H1 (cell line): ENCODE measurements around the gene NDUFA3.

ENCODE experiments used
- CEBPB ChIP-seq: IDR thresholded peaks from 2 replicates; pipeline ENCODE4 v1.6.1; 2012; ENCODE audit warnings: low read depth, low read length
- EZH2 ChIP-seq: fragments of 200-600 bp; sonication (generic); IDR thresholded peaks from 2 replicates; pipeline ENCODE4 v1.7.1; 2012; ENCODE audit warnings: low read depth, mild to moderate bottlenecking, moderate library complexity, low read length, inconsistent platforms; ENCODE audit not compliant: severe bottlenecking
- GABPA ChIP-seq: IDR thresholded peaks from 2 replicates; pipeline ENCODE4 v1.6.1; 2011; ENCODE audit warnings: mild to moderate bottlenecking, low read length, moderate library complexity, borderline replicate concordance; ENCODE audit not compliant: insufficient read depth
- HDAC2 ChIP-seq, 2 experiments: fragments of 300-600 bp in 1 of 2; sonication (generic) in 1 of 2; IDR thresholded peaks; 2 replicates each; pipeline ENCODE4 v1.6.1; 2011 to 2012; ENCODE audit warnings: low read depth in 2 of 2, low read length in 2 of 2, mild to moderate bottlenecking in 2 of 2, moderate library complexity in 2 of 2, borderline replicate concordance in 1 of 2, inconsistent platforms in 1 of 2
- JUN ChIP-seq: IDR thresholded peaks from 2 replicates; pipeline ENCODE4 v1.6.1; 2011; ENCODE audit warnings: low read depth, mild to moderate bottlenecking, improper control_type of control experiment, low read length
- KDM5A ChIP-seq: fragments of 200-600 bp; IDR thresholded peaks from 2 replicates; pipeline ENCODE4 v1.7.1; 2012; ENCODE audit warnings: mild to moderate bottlenecking, low read length, inconsistent platforms, mixed read lengths
- POLR2A ChIP-seq, 2 experiments: IDR thresholded peaks; 1 replicate in 1 of 2; 2 replicates in 1 of 2; pipeline ENCODE4 v1.6.1; 2011; ENCODE audit warnings: low read depth in 2 of 2, low read length in 2 of 2, mild to moderate bottlenecking in 2 of 2; ENCODE audit errors: control extremely low read depth in 1 of 2
- RNF2 ChIP-seq: fragments of 200-900, 300-1000 bp; sonication (generic); IDR thresholded peaks from 2 replicates; pipeline ENCODE4 v1.7.1; 2016; ENCODE audit warnings: borderline replicate concordance, low read depth, mild to moderate bottlenecking, antibody characterized with exemption, low read length; ENCODE audit not compliant: poor library complexity, severe bottlenecking; ENCODE audit errors: missing control alignments
- SP2 ChIP-seq: IDR thresholded peaks from 2 replicates; pipeline ENCODE4 v1.6.1; 2012; ENCODE audit warnings: mild to moderate bottlenecking, low read length, inconsistent platforms
- TF ChIP-seq, protein P1 (sequence below), 3 experiments: IDR thresholded peaks; 1 replicate in 2 of 3; 2 replicates in 1 of 3; pipeline versions ENCODE4 v1.5.1 to v1.6.1; 2011; ENCODE audit warnings: low read length in 3 of 3, mild to moderate bottlenecking in 3 of 3, inconsistent platforms in 2 of 3, low read depth in 1 of 3, moderate library complexity in 1 of 3; ENCODE audit not compliant: insufficient read depth in 1 of 3; ENCODE audit errors: control extremely low read depth in 1 of 3
- TF ChIP-seq, protein P2 (sequence below): IDR thresholded peaks from 2 replicates; pipeline ENCODE4 v1.6.1; 2011; ENCODE audit warnings: low read length, improper control_type of control experiment

- TF ChIP-seq HDAC2 (IDR thresholded peaks at IDR 0.05; ENCODE audit: borderline replicate concordance in 1 of 2, low read depth in 2 of 2, low read length in 2 of 2) = no peak
- no peak for TF ChIP-seq KDM5A
- TF ChIP-seq, protein P1, sequence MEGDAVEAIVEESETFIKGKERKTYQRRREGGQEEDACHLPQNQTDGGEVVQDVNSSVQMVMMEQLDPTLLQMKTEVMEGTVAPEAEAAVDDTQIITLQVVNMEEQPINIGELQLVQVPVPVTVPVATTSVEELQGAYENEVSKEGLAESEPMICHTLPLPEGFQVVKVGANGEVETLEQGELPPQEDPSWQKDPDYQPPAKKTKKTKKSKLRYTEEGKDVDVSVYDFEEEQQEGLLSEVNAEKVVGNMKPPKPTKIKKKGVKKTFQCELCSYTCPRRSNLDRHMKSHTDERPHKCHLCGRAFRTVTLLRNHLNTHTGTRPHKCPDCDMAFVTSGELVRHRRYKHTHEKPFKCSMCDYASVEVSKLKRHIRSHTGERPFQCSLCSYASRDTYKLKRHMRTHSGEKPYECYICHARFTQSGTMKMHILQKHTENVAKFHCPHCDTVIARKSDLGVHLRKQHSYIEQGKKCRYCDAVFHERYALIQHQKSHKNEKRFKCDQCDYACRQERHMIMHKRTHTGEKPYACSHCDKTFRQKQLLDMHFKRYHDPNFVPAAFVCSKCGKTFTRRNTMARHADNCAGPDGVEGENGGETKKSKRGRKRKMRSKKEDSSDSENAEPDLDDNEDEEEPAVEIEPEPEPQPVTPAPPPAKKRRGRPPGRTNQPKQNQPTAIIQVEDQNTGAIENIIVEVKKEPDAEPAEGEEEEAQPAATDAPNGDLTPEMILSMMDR (IDR thresholded peaks at IDR 0.05; ENCODE audit: control extremely low read depth in 1 of 3, insufficient read depth in 1 of 3, low read depth in 1 of 3, low read length in 3 of 3) = no peak
- no peak for TF ChIP-seq SP2
- TF ChIP-seq JUN = no peak
- TF ChIP-seq CEBPB = no peak
- TF ChIP-seq POLR2A (IDR thresholded peaks at IDR 0.05; ENCODE audit: control extremely low read depth in 1 of 2, low read depth in 2 of 2, low read length in 2 of 2) = no peak
- no peak for TF ChIP-seq RNF2
- TF ChIP-seq GABPA = no peak
- no peak for TF ChIP-seq EZH2
- TF ChIP-seq, protein P2, sequence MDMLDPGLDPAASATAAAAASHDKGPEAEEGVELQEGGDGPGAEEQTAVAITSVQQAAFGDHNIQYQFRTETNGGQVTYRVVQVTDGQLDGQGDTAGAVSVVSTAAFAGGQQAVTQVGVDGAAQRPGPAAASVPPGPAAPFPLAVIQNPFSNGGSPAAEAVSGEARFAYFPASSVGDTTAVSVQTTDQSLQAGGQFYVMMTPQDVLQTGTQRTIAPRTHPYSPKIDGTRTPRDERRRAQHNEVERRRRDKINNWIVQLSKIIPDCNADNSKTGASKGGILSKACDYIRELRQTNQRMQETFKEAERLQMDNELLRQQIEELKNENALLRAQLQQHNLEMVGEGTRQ = no peak
Measured at GRCh38 chr19:54095136-54095858, 7.4 kb upstream of the NDUFA3 start.
